ENCODE data around the gene DMRT1.

Gene DMRT1

GRCh38 chr9:818958-819357, 22.5 kb upstream of the DMRT1 start:
- DNase-seq = no peak
- H3K27me3 Mint-ChIP-seq (ENCODE audit: low read depth, poor library complexity) = peaks cover 13% of the 10 kb centered on the region
- no peaks in the 10 kb centered on the region for H3K36me3 Mint-ChIP-seq (ENCODE audit: low read depth)
- no peak overlapping the region for H3K4me3 Mint-ChIP-seq
- no peaks in the 10 kb centered on the region for H3K9me3 Mint-ChIP-seq
- no peak for TF ChIP-seq CTCF (IDR thresholded peaks at IDR 0.05)
- no peaks in the 10 kb centered on the region for H3K4me1 Mint-ChIP-seq
- no peak overlapping the region for H3K27ac Mint-ChIP-seq

GRCh38 chr9:826500-827280, 14.8 kb upstream of the DMRT1 start:
- no peak for TF ChIP-seq CTCF (IDR thresholded peaks at IDR 0.05)
- no peak for DNase-seq
- peaks cover 5% of the 10 kb centered on the region for H3K27me3 Mint-ChIP-seq (ENCODE audit: low read depth, poor library complexity)
- H3K4me3 Mint-ChIP-seq = no peak overlapping the region
- H3K9me3 Mint-ChIP-seq = no peaks in the 10 kb centered on the region
- H3K4me1 Mint-ChIP-seq = no peaks in the 10 kb centered on the region
- H3K27ac Mint-ChIP-seq = no peak overlapping the region
- H3K36me3 Mint-ChIP-seq (ENCODE audit: low read depth) = no peaks in the 10 kb centered on the region

- no peak for DNase-seq
- H3K27me3 Mint-ChIP-seq (ENCODE audit: low read depth, poor library complexity) = peaks cover 94% of the 10 kb centered on the region
- peaks cover 22% of the 10 kb centered on the region for H3K4me1 Mint-ChIP-seq
- H3K36me3 Mint-ChIP-seq (ENCODE audit: low read depth) = no peaks in the 10 kb centered on the region
- H3K4me3 Mint-ChIP-seq = peak overlapping the region; percentile 44
- no peak overlapping the region for H3K27ac Mint-ChIP-seq
- H3K9me3 Mint-ChIP-seq = no peaks in the 10 kb centered on the region
- no peak for TF ChIP-seq CTCF (IDR thresholded peaks at IDR 0.05)
These were observed 1.2 kb upstream of the DMRT1 start for GRCh38 chr9:840343-840742.

- peak; percentile 41 for DNase-seq
- no peak for TF ChIP-seq CTCF (IDR thresholded peaks at IDR 0.05)
- no peak overlapping the region for H3K27ac Mint-ChIP-seq
These were observed 1.3 kb downstream of the DMRT1 start for GRCh38 chr9:842635-843426.

GRCh38 chr9:843427-843785, 1.9 kb downstream of the DMRT1 start:
- peaks cover 31% of the 10 kb centered on the region for H3K4me1 Mint-ChIP-seq
- no peak for TF ChIP-seq CTCF (IDR thresholded peaks at IDR 0.05)
- H3K27ac Mint-ChIP-seq = no peak overlapping the region
- no peak for DNase-seq
- H3K9me3 Mint-ChIP-seq = no peaks in the 10 kb centered on the region
- H3K27me3 Mint-ChIP-seq (ENCODE audit: low read depth, poor library complexity) = peaks cover 93% of the 10 kb centered on the region
- peak overlapping the region; percentile 54 for H3K4me3 Mint-ChIP-seq
- H3K36me3 Mint-ChIP-seq (ENCODE audit: low read depth) = no peaks in the 10 kb centered on the region

More at GRCh38 chr9:842635-843426, 1.3 kb downstream of the DMRT1 start:
- H3K36me3 Mint-ChIP-seq (ENCODE audit: low read depth) = no peaks in the 10 kb centered on the region
- H3K9me3 Mint-ChIP-seq = no peaks in the 10 kb centered on the region
- peaks cover 99% of the 10 kb centered on the region for H3K27me3 Mint-ChIP-seq (ENCODE audit: low read depth, poor library complexity)
- peaks cover 31% of the 10 kb centered on the region for H3K4me1 Mint-ChIP-seq
- peak overlapping the region; percentile 54 for H3K4me3 Mint-ChIP-seq
